ENCODE results near the gene CHD3. TPM values are rescaled to one million over a fixed set of nuclear protein-coding genes. Genes with fewer than 3 reads are reported as not detected.

The CHD3 gene
- total RNA-seq, 1 donor from 2014 or later = 128 TPM

DNA sequence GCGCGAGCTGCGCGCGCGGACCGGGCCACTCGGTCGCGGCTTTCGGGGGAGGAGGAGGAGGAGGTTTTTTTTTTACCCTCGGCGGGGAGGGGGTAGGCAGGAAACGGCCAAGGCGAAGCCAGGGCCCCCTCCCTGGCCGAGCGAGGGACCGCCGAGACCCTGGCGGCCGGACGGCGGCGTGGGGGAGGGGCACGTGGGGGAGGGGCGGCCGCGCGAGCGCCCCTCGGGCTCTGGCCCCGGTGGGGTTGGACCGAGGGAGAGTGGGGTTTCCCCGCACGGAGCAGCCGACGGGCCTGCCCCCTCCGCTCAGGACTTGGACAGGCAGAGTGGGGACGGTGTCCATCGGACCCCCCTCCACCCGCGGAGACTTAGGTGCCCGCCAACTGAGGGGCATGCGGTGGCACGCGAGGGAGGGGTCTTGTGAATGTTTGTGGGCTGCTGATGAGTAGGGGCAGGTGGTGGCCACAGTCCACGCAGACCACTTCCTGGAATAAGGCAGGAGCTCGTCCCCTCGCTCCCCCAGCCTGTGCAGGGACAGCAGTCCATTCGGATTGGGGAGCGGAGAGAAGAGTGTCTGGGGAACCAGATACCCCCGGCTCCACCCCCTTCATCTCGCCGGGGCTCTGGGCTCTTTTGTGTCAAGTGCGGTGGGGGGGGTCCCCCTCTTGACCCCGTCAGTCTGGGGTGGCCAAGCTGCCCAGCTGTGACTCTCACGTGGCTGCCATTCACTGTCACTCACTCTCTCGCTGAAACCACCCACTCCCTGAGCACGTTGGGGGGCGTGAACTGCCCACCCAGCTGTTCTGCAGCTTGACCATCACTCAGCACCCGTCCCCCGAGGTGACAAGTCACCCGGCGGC lies 3.0 kb upstream of the CHD3 start:
- H3K4me3 ChIP-seq = peak overlapping the region; percentile 56 to 86
- TF ChIP-seq, protein P1, sequence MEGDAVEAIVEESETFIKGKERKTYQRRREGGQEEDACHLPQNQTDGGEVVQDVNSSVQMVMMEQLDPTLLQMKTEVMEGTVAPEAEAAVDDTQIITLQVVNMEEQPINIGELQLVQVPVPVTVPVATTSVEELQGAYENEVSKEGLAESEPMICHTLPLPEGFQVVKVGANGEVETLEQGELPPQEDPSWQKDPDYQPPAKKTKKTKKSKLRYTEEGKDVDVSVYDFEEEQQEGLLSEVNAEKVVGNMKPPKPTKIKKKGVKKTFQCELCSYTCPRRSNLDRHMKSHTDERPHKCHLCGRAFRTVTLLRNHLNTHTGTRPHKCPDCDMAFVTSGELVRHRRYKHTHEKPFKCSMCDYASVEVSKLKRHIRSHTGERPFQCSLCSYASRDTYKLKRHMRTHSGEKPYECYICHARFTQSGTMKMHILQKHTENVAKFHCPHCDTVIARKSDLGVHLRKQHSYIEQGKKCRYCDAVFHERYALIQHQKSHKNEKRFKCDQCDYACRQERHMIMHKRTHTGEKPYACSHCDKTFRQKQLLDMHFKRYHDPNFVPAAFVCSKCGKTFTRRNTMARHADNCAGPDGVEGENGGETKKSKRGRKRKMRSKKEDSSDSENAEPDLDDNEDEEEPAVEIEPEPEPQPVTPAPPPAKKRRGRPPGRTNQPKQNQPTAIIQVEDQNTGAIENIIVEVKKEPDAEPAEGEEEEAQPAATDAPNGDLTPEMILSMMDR (IDR thresholded peaks at IDR 0.05) = no peak
- peak in 1 of 2 donors; percentile 79 for TF ChIP-seq POLR2AphosphoS5 (IDR thresholded peaks at IDR 0.05; ENCODE audit: insufficient read depth in 1 of 2, low read depth in 1 of 2)
- intact Hi-C loops (cut with DNase I) = loop anchor here (5.0 kb wide), 1 partner anchor 33 kb away; no protein-coding TSS in a partner anchor
- H3K36me3 ChIP-seq = peaks cover 0 to 7% of the 10 kb centered on the region in 2 donors
- no peaks in the 10 kb centered on the region for H3K27me3 ChIP-seq
- peaks cover 69% of the 10 kb centered on the region for H3K4me1 ChIP-seq
- no peak for DNase-seq (ENCODE audit: extremely low spot score in 2 of 2)
- H3K27ac ChIP-seq = peak overlapping the region; percentile 98
- no peaks in the 10 kb centered on the region for H3K9me3 ChIP-seq

DNA sequence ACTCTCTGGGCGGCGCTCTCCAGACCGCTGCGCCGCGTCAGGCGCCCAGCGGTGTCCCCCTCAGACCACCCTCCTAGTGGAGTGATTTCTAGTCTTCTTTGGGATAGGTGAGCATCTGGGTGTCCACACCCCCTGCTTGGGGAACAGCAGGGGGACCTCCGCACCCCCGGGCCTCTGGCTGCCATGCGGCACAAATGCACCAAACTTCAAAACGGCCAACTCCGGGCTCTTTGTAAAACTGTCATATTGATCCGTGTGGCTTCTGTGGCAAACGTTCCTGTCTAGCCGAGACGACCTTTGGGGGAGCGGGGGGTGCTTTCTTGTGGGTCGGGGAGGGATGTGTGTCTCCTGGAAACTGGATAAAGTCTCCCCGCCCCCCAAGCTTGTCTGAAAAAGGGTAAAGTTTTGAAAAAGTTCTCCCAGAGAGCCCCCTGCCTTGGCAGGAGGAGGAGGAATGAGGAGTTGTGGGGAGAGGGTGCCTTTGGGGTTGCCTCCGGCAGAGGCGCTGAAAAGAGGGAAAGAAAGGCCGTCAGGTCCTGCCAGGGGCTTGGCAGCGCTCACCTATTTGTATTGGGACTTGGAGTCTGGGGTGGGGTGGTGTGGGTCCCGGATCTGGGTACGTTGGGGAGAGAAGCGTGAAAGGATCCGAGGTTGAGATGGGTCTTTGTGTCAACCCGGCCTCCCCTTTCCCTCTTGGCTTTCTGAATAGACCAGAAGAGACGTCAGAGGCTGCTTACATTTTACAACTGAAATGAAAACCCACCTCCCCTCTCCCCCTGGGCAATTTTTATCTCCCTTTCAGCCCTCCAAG lies 2.2 kb upstream of the CHD3 start:
- Histone ChIP-seq H3K27ac (peak overlapping the region; percentile 98), H3K4me1 (peaks cover 61% of the 10 kb centered on the region), H3K36me3 (peaks cover 0 to 10% of the 10 kb centered on the region in 2 donors), H3K4me3 (peak overlapping the region; percentile 56 to 86), H3K27me3 (no peaks in the 10 kb centered on the region), H3K9me3 (no peaks in the 10 kb centered on the region)
- intact Hi-C loops (cut with DNase I) = loop anchor here (5.0 kb wide), 1 partner anchor 34 kb away; no protein-coding TSS in a partner anchor
- DNase-seq (ENCODE audit: extremely low spot score in 2 of 2) = peak in 1 of 2 donors; percentile 90
- no peak for TF ChIP-seq POLR2A (IDR thresholded peaks at IDR 0.05)
- no peak for TF ChIP-seq POLR2AphosphoS5 (IDR thresholded peaks at IDR 0.05; ENCODE audit: insufficient read depth in 1 of 2, low read depth in 1 of 2)
- TF ChIP-seq, protein P1 (IDR thresholded peaks at IDR 0.05) = no peak

DNA sequence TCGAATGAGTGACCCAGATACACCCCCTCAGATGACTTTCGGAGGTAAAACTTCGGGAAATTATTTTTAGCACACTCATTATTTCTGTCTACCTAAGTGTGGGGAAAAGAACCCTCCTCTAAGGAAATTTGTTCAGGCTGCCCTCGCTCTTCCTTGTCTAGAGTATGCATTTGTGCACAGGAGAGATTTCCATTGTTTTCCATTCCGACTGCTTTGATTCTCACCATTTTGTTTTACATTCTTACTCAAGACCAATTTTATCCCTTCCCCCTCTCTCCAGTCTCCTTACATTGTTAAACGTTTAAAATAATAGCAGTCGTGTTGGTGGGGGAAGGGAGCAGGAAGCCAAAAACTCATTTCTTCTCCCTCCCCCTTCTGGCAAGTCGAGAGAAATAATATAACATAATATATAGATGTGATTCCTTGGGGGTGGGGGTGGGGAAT lies 1.5 kb upstream of the CHD3 start:
- H3K4me1 ChIP-seq = peaks cover 55% of the 10 kb centered on the region
- peak overlapping the region; percentile 56 to 86 for H3K4me3 ChIP-seq
- no peaks in the 10 kb centered on the region for H3K9me3 ChIP-seq
- no peak for DNase-seq (ENCODE audit: extremely low spot score in 2 of 2)
- intact Hi-C loops (cut with DNase I) = loop anchor here (5.0 kb wide), 1 partner anchor 35 kb away; no protein-coding TSS in a partner anchor
- peaks cover 0 to 16% of the 10 kb centered on the region in 2 donors for H3K36me3 ChIP-seq
- TF ChIP-seq, protein P1 (IDR thresholded peaks at IDR 0.05) = no peak
- TF ChIP-seq POLR2AphosphoS5 (IDR thresholded peaks at IDR 0.05; ENCODE audit: insufficient read depth in 1 of 2, low read depth in 1 of 2) (no peak), POLR2A (IDR thresholded peaks at IDR 0.05) (no peak)
- no peaks in the 10 kb centered on the region for H3K27me3 ChIP-seq
- H3K27ac ChIP-seq = peak overlapping the region; percentile 98

DNA sequence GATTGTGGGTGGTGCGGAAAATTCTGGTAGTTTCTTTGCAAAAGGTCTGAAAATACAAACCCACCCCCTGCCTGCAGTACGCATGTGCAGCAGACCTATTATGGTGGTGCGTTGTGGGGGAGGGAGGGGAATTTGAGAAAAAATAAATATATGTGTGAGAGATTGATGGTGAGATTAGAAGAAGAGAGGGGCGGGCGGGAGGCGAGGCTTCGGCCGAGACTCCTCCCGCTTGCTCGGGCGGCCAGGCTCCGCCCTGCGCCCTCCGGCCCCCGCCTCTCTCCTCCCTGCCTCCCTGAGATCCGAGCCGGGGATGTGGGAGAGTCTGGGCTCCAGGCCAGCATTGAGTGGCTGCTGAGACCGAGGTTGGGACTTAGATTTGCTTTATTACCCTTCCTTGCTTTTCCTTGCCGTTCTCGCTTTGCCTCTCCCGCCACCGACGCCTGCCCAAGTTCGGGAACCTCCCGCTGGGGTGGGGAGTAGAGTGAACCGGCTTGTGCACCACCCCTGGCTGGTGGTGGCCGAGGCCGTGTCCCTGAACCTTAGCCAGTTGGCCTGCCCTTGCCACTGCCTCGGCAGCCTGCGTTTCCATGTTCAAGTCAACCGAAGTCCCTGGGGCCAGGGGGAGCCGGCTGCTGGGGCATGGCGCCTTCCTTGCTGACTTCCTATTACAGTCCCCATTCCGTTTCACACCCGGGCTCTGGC lies 956 bp upstream of the CHD3 start:
- peak in 1 of 2 donors; percentile 95 for DNase-seq (ENCODE audit: extremely low spot score in 2 of 2)
- H3K4me1 ChIP-seq = peaks cover 49% of the 10 kb centered on the region

More for the DNA sequence above, 956 bp upstream of the CHD3 start:
- peak overlapping the region; percentile 56 to 86 for H3K4me3 ChIP-seq
- H3K27me3 ChIP-seq = no peaks in the 10 kb centered on the region
- H3K36me3 ChIP-seq = peaks cover 0 to 19% of the 10 kb centered on the region in 2 donors
- intact Hi-C loops (cut with DNase I) = loop anchor here (5.0 kb wide), 1 partner anchor 35 kb away; no protein-coding TSS in a partner anchor
- peak; percentile 68 to 87 for TF ChIP-seq POLR2AphosphoS5 (IDR thresholded peaks at IDR 0.05; ENCODE audit: insufficient read depth in 1 of 2, low read depth in 1 of 2)
- TF ChIP-seq, protein P1 (IDR thresholded peaks at IDR 0.05) = no peak
- TF ChIP-seq POLR2A (IDR thresholded peaks at IDR 0.05) = peak in 1 of 2 donors; percentile 40
- H3K27ac ChIP-seq = peak overlapping the region; percentile 98
- no peaks in the 10 kb centered on the region for H3K9me3 ChIP-seq

Data from vagina (tissue), 2 donors.